C1 segment of cervical spinal cord (tissue), 14 donors: ENCODE measurements around the gene TLE5.
A peak's percentile ranks its signal among the peaks of the same experiment; 100 is the strongest.
"Not testable (repeated sequence)": the region's sequence is repeated elsewhere in the genome, so short reads cannot be mapped to it uniquely, and the experiment has no call there.

Source experiments
- DNase-seq, 14 donors: peaks; one replicate each; lab custom pipeline; 2025; lab: John Stamatoyannopoulos, UW

TLE5 gene

GRCh38 chr19:3096267-3096901 is 34.1 kb upstream of the TLE5 start:
- DNase-seq, result peak in 1 of 14 donors; percentile 22

- DNase-seq, result no peak
These were observed 33.3 kb upstream of the TLE5 start for GRCh38 chr19:3095441-3096191.

GRCh38 chr19:3094601-3095440 is 32.5 kb upstream of the TLE5 start:
- DNase-seq, result no peak

GRCh38 chr19:3089299-3089855 is 27.1 kb upstream of the TLE5 start:
- not testable (repeated sequence) for DNase-seq

- no peak for DNase-seq
These were observed 25.5 kb upstream of the TLE5 start for GRCh38 chr19:3087769-3088168.

GRCh38 chr19:3084943-3085342 is 22.6 kb upstream of the TLE5 start:
- no peak for DNase-seq

GRCh38 chr19:3083964-3084363 is 21.7 kb upstream of the TLE5 start:
- no peak for DNase-seq

GRCh38 chr19:3082331-3082730 is 20.0 kb upstream of the TLE5 start:
- DNase-seq, result no peak

GRCh38 chr19:3080286-3080685 is 18.0 kb upstream of the TLE5 start:
- DNase-seq, result no peak

GRCh38 chr19:3079578-3079977 is 17.3 kb upstream of the TLE5 start:
- DNase-seq, result no peak

- DNase-seq, result peak in 5 of 14 donors; percentile 13 to 67 (median 39)
These were observed 13.5 kb upstream of the TLE5 start for GRCh38 chr19:3075605-3076431.

GRCh38 chr19:3073931-3074595 is 11.8 kb upstream of the TLE5 start:
- no peak for DNase-seq

GRCh38 chr19:3073159-3073563 is 10.9 kb upstream of the TLE5 start:
- DNase-seq, result peak in 1 of 14 donors; percentile 55

- DNase-seq, result no peak
These were observed 9.5 kb upstream of the TLE5 start for GRCh38 chr19:3071768-3072167.

- DNase-seq, result no peak
These were observed 5.8 kb upstream of the TLE5 start for GRCh38 chr19:3068071-3068470.

- no peak for DNase-seq
These were observed 5.3 kb upstream of the TLE5 start for GRCh38 chr19:3067563-3067962.

GRCh38 chr19:3066482-3067049 is 4.3 kb upstream of the TLE5 start:
- no peak for DNase-seq

GRCh38 chr19:3065675-3066357 is 3.5 kb upstream of the TLE5 start:
- no peak for DNase-seq

- DNase-seq, result no peak
These were observed 1.7 kb upstream of the TLE5 start for GRCh38 chr19:3064011-3064330.
